Erythroblast (primary cell): ENCODE measurements around the gene NTM.

ENCODE experiments used
- GATA1 ChIP-seq: IDR thresholded peaks from 2 replicates; pipeline ENCODE4 v1.6.1; 2011; ENCODE audit warnings: low read depth, mild to moderate bottlenecking, control low read depth, low read length, moderate library complexity
- POLR2A ChIP-seq: IDR thresholded peaks from 2 replicates; pipeline ENCODE4 v1.6.1; 2011; ENCODE audit warnings: mild to moderate bottlenecking, low read length

GRCh38 chr11:131712897-131713296, 342.5 kb downstream of the NTM start:
- TF ChIP-seq POLR2A = no peak
- TF ChIP-seq GATA1 = no peak
